GM18873 (cell line): ENCODE results near the gene ABHD15.

Source experiments
- ATAC-seq: cut with Tn5 transposase; IDR thresholded peaks from one replicate; pipeline ENCODE4 v1.9.1; 2021; ENCODE audit warnings: mild to moderate bottlenecking, moderate library complexity, moderate number of reproducible peaks; ENCODE audit not compliant: unreplicated experiment, low FRiP score

ABHD15 gene

DNA sequence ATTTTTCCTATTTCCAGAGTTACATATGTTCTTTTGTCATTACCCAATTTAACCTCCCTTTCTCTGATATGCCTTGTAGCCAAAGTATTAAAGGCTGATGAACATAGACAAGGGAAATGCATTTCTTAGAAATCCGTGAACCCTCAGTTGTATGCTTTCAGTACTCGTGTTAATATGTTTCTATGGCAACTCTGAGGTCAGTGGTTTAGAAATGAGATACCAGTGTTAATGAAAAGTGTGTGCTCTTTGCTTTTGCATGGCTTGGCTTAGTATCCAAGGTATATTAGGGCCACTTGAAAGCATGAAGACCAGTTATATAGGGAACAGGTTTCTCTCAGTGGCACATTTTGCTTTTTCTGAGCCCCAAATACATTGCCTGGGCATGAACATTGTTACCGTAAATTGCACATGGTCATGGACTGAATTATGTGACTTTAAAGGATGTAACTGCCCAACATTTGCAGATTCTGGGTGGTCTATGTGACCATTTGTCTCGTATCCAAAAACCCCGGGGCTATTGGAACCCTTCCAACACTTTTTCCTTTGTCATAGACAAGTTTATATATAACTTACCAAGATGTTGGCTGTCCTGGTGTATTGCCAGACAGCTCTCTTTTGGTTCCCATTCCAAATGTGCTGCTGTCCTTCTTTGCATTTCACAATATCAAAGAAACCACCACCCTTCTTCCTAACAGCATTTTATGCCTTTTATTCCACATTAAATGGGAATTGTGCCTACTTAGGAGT, 17.5 kb downstream of the ABHD15 start:
- no peak for ATAC-seq

DNA sequence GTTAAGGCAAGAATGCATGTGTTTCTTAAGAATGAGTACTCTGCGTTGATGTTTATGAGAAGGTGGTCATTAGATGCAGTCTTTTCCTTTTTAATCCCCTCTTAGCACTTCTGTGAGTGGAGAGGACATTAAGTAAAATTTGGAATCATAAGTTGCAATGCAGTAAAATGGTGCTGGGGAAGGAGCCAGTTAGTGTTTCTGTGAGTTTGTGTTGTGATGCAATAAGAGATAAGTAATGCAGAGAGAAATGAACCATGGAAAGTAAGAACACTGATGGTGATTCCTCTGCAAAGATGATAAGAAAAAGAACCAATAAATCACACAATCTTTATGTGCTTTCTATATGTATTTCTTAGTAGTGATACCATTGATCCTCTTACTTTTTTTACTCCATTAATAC, 20.0 kb downstream of the ABHD15 start:
- ATAC-seq = no peak

DNA sequence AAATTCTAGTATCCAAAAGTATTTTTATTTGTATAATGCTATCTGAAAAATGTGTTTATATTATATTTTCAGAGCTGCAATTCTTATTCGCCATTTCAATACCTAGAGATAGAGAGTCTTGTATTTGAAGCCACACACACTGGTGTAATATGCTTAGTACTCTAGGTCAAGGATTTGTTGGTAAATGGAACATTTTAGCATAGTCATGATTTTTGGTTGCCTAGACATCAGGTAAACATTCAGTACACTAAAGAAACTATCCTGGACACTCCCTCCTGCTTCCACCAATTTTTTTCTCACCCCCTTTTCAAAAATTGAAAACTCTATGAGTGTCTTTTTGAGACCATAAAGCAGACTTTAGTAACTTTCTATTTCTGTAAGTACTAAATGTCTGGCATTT, 20.8 kb downstream of the ABHD15 start:
- no peak for ATAC-seq

DNA sequence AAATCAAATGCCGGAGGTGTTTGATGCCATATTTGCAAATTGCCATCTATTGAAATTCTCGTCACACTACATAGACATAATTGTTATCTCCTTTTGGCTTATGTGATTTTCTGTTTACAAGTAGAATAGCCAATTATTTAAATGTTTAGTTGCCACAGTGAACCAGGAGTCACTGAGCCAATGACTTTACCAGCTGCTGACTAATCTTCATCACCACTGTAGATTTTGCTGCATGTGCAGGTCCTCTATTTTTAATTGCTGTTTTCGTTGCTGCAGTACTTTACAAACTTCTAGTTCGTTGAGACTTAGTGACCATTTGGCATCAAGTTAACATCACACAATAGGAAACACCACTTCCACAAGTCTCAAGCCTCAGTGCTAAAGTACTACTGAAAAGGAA, 22.8 kb downstream of the ABHD15 start:
- ATAC-seq = no peak

DNA sequence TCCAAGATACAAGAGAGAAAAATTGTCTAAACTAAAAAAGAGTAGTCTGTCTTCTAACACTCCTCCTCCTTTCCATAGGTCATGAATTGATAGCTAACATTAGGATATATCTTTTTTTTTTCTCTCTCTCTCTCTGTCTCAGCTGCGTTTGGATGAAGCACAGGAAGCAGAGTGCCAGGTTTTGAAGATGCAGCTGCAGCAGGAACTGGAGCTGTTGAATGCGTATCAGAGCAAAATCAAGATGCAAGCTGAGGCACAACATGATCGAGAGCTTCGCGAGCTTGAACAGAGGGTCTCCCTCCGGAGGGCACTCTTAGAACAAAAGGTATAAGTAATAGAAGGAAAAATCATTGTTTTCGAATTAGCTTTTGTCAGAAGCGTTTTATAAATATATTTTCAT, 32.9 kb downstream of the ABHD15 start:
- no peak for ATAC-seq

DNA sequence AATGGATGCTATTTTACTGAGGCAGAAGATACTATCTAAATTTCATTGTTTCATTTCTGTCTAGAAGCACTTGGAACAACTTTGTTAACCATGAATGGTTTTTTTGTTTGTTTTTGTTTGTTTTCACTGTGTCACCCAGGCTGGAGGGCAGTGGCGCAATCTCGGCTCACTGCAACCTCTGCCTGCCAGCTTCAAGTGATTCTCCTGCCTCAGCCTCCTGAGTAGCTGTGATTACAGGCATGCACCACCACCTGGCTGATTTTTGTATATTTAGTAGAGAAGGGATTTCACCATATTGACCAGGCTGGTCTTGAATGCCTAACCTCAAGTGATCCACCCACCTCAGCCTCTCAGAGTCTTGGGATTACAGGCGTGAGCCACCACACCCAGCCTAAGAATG, 40.5 kb downstream of the ABHD15 start:
- no peak for ATAC-seq

DNA sequence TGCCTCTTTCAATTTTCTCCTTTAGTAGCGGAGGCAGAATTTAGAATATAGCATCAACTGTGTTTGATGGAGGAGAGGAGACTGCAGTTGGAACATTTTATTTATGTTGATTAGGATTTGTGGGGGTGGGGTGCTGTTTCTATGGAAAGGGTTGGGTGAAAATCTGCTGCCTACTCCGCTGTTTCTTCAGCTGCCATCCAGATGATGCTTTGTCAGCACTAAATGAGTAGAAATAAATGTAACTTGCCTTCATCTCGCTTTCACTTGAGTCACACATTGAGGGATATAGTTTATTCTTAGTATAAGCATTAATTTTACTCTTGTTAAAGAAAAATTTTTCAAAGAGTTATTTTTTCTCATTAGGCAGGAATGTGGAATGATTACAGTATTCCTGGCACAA, 42.1 kb downstream of the ABHD15 start:
- no peak for ATAC-seq

DNA sequence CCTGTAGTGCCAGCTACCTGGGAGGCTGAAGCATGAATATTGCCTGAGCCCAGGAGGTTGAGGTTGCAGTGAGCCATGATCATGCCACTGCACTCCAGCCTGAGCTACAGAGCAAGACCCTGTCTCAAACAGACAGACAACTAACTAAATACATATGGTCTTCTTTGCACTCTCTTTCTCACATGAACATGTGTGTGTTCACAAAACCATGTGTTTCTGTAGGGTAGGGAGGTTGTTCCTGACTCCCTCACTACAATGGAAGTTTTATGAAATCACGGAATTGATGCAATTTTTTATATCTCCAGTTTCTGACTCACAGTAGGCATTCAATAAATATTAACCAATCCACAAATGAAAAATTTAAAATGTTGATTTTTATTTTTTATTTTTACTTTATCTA, 48.5 kb downstream of the ABHD15 start:
- no peak for ATAC-seq

DNA sequence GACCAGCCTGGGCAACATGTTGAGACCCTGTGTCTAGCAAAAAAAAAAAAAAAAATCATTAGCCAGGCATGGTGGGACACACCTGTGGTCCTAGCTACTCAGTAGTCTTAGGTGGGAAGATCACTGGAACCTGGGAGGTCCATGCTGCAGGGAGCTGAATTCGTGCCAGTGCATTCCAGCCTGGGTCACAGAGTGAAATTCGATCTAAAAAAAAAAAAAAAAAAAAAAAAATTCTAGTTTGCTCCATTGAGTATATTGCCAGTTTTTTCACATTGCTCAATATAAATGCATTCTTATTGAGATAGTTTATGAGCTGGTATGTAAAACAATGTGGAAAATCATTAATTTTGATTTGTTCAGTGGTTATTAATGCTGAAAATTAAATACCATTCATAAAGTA, 52.0 kb downstream of the ABHD15 start:
- no peak for ATAC-seq

DNA sequence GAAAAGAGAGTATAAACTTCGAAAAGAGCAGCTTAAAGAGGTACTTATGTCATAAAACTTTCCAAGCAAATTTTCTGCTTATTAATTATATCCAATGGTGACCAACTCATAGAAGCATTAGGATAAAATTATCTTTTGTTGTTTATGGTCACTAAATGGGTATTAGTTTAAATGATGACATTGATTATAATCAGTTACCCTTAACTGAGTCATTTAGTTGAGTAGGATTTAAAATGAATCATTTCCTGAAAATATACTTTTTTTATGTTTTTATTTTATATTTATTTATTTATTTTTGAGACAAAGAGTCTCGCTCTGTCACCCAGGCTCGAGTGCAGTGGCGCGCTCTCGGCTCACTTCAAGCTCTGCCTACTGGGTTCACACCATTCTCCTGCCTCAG, 55.9 kb downstream of the ABHD15 start:
- no peak for ATAC-seq
